ENCODE measurements around the gene TMEM132E.

DNA sequence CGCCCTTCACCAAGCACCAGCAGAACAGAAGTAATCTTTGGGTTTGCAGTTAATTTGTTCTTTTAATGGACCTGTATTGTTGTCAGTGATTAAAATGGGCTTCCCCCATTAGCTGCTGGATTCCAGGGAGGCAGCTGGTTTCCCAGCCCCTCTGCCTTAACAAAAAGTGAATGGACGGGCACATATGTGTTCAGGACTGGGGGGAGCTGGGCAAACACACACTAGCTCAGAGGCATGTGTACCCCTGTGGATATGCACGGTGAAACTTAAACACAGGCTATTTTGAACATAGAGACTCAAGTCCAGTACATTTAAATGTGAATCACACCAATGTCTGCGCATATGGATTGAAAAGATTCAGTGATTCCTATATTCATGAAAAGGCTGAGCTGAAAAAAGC, 25.5 kb upstream of the TMEM132E start:
- TF ChIP-seq CTCF (IDR thresholded peaks at IDR 0.05) (no peak), E2F6 (IDR thresholded peaks at IDR 0.05; ENCODE audit: borderline replicate concordance, low read depth) (no peak), POLR2A (IDR thresholded peaks at IDR 0.05; ENCODE audit: low read length) (no peak), RFX5 (IDR thresholded peaks at IDR 0.05) (no peak), SREBF2 (IDR thresholded peaks at IDR 0.05) (no peak), KDM1A (IDR thresholded peaks at IDR 0.05; ENCODE audit: low read depth) (no peak), TP53 (CRISPR knock-in tag; IDR thresholded peaks at IDR 0.05) (no peak), PBX3 (IDR thresholded peaks at IDR 0.05) (no peak)
- TF ChIP-seq, protein P1, sequence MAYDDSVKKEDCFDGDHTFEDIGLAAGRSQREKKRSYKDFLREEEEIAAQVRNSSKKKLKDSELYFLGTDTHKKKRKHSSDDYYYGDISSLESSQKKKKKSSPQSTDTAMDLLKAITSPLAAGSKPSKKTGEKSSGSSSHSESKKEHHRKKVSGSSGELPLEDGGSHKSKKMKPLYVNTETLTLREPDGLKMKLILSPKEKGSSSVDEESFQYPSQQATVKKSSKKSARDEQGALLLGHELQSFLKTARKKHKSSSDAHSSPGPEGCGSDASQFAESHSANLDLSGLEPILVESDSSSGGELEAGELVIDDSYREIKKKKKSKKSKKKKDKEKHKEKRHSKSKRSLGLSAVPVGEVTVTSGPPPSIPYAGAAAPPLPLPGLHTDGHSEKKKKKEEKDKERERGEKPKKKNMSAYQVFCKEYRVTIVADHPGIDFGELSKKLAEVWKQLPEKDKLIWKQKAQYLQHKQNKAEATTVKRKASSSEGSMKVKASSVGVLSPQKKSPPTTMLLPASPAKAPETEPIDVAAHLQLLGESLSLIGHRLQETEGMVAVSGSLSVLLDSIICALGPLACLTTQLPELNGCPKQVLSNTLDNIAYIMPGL (CRISPR knock-in tag; IDR thresholded peaks at IDR 0.05; ENCODE audit: borderline replicate concordance): no peak
- TF ChIP-seq, protein P2, sequence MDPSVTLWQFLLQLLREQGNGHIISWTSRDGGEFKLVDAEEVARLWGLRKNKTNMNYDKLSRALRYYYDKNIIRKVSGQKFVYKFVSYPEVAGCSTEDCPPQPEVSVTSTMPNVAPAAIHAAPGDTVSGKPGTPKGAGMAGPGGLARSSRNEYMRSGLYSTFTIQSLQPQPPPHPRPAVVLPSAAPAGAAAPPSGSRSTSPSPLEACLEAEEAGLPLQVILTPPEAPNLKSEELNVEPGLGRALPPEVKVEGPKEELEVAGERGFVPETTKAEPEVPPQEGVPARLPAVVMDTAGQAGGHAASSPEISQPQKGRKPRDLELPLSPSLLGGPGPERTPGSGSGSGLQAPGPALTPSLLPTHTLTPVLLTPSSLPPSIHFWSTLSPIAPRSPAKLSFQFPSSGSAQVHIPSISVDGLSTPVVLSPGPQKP (IDR thresholded peaks at IDR 0.05; ENCODE audit: low read depth, low read length): no peak
- TF ChIP-seq, protein P3, sequence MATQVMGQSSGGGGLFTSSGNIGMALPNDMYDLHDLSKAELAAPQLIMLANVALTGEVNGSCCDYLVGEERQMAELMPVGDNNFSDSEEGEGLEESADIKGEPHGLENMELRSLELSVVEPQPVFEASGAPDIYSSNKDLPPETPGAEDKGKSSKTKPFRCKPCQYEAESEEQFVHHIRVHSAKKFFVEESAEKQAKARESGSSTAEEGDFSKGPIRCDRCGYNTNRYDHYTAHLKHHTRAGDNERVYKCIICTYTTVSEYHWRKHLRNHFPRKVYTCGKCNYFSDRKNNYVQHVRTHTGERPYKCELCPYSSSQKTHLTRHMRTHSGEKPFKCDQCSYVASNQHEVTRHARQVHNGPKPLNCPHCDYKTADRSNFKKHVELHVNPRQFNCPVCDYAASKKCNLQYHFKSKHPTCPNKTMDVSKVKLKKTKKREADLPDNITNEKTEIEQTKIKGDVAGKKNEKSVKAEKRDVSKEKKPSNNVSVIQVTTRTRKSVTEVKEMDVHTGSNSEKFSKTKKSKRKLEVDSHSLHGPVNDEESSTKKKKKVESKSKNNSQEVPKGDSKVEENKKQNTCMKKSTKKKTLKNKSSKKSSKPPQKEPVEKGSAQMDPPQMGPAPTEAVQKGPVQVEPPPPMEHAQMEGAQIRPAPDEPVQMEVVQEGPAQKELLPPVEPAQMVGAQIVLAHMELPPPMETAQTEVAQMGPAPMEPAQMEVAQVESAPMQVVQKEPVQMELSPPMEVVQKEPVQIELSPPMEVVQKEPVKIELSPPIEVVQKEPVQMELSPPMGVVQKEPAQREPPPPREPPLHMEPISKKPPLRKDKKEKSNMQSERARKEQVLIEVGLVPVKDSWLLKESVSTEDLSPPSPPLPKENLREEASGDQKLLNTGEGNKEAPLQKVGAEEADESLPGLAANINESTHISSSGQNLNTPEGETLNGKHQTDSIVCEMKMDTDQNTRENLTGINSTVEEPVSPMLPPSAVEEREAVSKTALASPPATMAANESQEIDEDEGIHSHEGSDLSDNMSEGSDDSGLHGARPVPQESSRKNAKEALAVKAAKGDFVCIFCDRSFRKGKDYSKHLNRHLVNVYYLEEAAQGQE (IDR thresholded peaks at IDR 0.05): no peak
